GM12872 (cell line): ENCODE measurements around the gene THADA.

Source experiments
- CTCF ChIP-seq: IDR thresholded peaks from 3 replicates; pipeline ENCODE4 v1.5.1; 2011; ENCODE audit warnings: low read depth, mild to moderate bottlenecking, low read length, moderate library complexity; ENCODE audit not compliant: insufficient read depth

THADA gene

GRCh38 chr2:43292851-43293743, 302.7 kb downstream of the THADA start:
- TF ChIP-seq CTCF: no peak

- TF ChIP-seq CTCF: no peak
Observed at GRCh38 chr2:43292297-43292696, 303.5 kb downstream of the THADA start.

- TF ChIP-seq CTCF: no peak
Observed at GRCh38 chr2:43289331-43289730, 306.5 kb downstream of the THADA start.

- TF ChIP-seq CTCF: no peak
Observed at GRCh38 chr2:43288417-43289305, 307.2 kb downstream of the THADA start.

GRCh38 chr2:43285987-43286386, 309.9 kb downstream of the THADA start:
- no peak for TF ChIP-seq CTCF

GRCh38 chr2:43284967-43285366, 310.9 kb downstream of the THADA start:
- no peak for TF ChIP-seq CTCF

- no peak for TF ChIP-seq CTCF
Observed at GRCh38 chr2:43280994-43281393, 314.8 kb downstream of the THADA start.
